Stimulated activated CD8-positive, alpha-beta memory T cell treated with anti-CD3 and anti-CD28 coated beads, Interleukin-4, amount 100 ng/mL, for 1 hour (primary cell): Measurements from ENCODE around the gene PLAGL1.

ENCODE experiments used
- DNase-seq, 2 donors: peaks; one replicate each; pipeline ENCODE4 v3.0.0-alpha.2; 2020; ENCODE audit warnings: low read depth in 2 of 2, low spot score in 1 of 2

The PLAGL1 gene

DNA sequence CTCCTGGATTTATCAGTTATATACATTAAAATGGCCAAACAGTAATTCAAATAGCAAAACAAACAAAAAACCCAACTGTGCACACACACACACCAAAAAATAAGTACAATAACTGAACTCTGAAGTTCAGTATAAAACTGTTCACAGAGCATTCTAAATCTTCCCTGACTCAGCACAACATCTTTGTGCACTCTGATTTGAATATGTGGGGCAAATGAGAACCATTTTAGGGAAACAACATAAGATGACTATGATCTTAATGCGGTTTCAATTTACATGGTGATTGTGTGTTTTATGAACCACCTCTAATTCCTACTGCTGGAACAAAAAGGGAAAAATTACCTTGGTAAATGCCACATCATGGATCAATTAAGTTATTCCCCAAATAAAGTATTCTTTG lies 41.7 kb downstream of the PLAGL1 start:
- no peak for DNase-seq

DNA sequence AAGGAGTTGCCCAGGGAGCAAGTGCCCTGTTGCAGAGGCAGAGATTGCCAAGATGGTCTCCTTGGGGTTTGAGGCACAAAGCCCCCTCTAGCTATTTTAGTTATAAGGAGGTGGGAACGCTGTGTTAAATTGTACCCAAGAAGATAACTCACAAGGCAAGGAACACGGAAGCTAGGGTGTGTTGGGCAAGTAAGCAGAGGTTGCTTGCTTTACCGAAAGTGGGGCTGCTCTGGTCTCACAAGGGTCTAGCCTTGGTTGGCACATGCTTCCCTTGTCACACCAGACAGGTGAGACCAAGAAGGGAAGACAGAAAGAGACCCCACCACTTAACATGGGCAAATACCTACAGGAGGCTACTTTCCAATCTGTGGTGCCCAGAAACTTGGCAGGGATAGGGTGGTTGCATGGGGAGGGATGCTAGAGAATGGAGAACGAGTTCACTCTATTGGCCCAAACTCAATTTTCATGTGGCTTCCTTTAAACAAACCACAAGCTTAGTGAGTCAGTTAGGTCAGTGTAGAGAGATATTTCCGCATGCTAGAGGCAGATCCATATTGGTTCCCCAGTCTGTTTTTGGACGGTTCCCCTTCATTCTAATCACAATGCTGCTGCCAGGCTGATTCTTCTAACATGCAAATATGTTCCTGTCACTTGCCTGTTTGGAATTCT lies 42.4 kb downstream of the PLAGL1 start:
- DNase-seq = no peak

DNA sequence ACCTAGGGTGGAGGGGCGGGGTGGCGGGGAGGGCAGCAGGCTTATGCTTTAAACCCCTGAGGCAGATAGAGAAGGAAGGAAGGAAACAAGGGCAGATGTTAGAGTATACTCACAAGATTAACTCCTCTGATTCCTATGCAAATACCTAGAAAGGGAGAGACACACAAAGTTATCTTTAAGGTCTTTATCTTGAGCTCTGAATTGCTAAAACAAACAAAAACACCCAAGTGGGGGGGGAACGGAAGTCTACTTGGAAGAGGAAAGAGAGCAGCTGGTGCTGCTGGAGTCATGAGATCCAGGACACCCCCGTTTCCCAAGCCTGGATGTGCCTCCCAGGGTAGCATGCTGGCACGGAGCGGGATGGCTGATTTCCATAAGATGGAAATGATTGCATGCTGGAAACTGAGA lies 43.4 kb downstream of the PLAGL1 start:
- DNase-seq = no peak

DNA sequence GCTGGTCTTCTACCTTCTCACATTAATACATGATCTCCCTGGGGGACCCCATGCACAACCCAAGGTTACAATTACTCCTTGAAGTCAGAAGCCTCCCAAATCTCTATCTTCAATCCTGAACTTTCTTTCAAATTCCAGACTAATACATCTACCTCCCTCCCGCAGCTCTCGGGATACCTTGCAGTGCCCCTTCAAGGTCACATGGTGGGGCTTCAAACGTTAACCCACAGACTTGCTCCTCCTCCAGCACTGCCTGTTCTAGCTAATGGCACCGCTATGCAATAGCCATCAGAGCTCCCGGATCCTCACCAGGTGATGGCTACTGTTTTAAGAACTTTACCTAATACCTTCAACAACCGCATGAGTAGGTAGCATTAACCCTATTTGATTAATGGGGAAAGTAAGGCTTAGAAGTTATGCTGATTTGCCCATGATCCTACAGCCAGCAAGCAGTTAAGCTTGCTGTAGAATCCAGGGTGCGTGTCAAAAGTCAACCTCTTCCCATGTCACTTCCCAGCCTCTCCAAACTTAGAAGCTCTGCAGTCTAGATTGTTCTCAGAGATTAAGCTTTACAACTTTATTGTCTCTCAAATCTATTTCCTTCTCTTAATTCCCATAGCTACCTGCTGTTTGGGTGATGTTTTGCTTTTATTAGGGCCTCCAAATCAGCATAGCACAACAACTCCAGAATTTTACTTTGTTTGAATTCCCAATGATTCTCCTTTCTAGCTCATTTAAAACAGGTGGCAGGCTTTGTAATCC lies 44.7 kb downstream of the PLAGL1 start:
- no peak for DNase-seq

DNA sequence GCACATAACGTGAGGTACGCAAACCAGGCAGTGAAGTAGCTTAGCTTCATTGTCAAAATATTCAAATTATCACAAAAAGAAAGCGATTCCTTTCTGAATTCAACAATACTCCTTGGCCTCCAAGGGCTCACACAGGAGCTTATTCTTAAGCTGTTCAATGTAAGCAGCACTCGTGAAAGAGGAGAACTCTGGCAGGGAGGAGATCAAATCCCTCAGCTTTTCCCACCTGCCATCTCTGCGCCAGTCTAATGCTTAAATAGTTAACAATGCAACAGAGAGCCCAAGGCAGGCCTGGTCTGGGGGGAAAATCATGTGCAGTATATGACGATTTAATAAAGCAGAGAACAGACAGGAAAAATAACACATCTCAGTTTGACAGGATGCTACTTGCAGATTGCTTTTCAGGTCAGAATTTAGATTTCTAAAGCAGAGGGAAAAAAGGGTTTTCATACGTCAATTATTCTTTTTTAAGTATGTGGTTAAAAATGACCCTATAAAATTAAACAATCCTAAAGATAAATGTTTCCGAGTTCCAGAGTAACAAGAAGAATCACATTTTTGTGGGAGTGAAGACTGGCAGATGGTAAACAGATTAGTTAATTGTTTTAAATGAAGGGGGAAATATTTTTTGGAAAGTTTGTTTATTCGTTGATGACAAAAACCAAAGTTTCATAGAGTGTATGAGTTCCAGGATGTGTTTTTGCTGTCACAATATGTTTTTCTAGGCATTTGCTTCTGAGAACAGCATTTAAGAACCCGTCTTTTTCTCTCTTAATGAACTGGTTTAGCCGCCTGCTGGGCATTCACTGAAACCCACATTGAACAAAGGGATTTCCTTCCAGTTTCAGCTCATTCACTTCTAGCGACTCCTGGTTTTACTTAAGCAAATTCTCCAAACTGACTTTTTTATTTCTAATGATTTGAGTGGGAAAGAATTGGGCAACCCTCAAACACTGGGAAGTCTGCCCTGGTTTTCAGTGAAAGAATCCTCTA lies 45.9 kb downstream of the PLAGL1 start:
- DNase-seq = no peak

DNA sequence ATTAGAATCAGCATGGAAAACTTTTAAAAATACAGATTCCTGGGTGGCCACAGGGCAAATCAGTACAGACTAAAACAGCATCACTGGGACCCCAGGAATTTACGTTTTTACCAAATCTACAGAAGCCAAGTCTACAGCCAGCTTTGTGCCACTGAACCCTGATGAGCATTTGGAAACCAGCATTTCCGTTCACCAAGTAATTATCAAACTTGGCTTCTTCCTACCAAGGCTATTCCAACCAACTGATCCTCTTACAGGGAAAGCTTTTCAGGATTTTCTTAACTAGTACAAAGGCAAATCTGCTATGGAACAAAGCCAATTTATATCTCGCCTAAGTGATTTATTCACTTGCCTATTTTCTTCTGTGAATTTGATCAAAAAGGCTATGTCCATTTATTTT lies 47.0 kb downstream of the PLAGL1 start:
- DNase-seq = no peak

DNA sequence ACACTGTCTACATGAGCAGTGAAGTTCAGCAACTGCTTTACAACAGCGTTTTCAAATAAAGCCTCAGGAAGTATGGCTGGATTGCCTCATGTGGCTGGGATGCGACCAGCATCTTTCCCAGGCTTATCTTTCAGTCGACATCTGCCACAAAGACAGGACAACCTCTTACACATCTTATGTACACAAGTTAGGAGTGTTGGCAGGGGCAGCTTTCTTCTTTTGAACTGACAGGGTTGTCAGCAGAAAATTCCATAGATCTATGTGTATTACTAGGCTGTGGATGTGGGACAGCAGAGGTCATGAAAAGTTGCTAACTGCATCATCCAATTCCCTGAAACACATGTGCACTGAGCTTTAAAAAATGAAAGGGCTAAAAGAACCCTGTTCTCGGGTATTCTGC lies 48.1 kb downstream of the PLAGL1 start:
- DNase-seq = no peak

DNA sequence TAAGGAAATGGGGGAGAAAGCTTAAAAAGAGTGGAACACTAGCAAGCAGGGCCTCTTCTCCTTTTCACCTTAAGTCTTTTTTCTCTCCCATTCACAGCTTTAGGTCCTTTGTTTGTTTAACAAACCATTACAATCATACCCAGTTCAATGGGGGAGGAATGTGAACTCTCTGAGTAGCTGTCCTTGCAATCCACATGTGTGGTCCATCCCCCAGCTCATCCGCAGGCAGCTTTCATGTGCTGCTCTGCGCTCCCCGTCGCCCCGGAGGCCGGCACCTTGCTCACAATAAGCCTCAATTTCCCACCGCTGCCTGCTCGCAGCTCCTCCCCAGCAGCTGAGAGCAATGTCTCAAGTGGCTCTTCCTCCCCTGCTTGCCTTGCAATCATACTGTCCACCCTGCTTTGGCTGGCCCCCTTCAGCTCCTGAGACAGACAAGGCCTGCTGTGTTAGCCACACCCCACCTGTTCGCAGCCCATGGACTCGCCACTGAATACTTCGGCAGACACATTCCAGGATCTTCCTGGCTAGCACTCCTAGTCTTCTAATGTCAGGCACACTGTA lies 49.1 kb downstream of the PLAGL1 start:
- DNase-seq = no peak

DNA sequence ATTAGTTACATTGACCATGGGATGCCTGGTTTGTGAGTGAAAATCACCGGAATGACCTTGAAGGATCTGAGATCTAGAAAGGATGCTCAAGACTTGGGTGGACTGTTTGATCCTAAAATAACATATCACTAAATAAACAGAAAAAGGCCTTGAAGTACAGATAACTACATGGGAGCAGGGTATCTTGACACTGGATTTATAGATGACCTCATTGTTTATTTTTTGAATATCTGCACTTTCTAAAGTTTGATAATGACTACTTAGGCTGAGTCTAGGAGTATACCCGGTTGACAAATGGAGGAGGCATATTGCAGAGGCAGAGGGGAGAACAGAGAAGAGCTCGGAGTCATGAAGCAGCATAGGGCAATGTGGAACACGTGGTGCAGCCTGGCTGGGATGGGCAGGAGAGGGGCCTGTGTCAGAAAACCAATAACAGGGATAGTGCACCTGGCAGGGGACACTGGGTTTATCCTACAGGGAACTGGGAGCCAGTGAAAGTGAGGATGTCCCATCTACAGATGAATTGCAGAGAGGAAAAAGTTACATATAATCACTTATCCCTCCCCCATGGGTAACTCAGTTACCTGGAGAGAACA lies 50.3 kb downstream of the PLAGL1 start:
- no peak for DNase-seq

DNA sequence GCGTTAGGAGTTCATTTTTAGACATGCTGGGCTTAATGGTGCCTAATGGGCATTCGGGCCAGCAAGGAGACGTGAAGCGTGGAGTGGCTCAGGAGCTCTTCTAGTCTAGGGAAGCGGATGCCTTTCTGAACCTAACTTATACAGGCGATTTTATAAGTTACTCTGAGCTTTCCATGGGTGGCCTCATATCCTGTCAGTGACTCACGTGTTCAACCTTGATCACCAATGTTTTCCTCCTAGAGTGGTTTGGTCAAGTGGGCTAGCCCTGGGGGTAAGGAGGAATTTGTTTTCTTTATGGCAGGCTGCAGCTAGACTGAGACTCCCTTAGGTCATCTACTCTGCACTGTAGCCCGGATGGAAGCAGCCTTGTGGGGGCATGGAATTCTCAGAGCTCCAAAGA lies 52.1 kb downstream of the PLAGL1 start:
- no peak for DNase-seq

DNA sequence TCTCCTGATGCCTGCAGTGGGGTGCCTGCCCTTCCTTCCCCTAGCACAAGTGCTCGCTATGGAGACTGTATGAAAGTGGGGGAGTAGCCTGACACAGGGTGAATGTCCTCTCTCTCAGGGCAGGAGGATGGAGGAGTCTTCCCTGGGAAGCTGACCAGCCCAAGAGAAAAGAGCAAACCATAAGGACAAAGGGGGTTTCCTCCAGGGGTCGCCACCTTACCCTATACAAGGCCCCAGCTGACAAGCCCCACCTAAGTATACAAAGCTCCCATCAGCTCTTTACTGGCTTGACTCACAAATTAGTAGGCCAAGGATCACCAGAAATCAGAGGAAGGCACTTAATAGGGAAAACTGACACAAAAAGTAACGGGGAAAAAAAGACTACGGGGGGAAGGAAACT lies 54.1 kb downstream of the PLAGL1 start:
- DNase-seq = no peak

DNA sequence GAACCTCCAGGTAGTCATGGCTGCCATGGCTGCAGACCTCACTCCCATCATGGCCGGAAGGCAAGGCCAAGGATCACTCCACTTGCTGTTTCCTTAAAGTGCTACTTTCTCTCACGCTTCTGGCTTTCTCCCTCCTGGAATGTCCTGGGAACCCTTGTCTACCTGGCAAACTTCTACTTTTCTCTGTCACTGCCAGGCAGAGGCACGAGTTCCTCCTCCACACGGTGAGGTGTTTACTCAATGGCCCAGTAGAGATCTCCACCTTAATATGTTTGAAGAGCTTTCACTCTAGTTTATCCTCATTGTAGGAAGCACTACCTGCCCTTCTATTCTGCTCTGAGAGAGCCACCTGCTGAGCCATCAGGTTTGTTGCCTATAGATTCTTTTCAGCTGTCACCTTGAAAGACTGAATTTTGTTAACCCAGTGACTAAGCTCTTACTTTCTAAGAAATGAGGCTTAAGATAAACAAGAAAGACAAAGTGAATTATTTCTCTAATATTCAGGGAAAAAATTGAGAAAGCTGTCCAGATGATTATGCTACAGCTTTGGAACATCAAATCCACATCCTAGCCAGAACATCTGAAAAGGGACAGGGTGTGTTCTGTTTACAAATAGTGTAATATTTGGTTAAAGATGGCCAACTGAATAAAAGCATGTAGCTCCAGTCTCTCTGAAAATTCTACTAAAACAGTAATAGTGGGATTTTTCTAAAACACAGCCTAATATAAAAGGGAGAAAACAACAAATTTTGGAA lies 54.9 kb downstream of the PLAGL1 start:
- no peak for DNase-seq

DNA sequence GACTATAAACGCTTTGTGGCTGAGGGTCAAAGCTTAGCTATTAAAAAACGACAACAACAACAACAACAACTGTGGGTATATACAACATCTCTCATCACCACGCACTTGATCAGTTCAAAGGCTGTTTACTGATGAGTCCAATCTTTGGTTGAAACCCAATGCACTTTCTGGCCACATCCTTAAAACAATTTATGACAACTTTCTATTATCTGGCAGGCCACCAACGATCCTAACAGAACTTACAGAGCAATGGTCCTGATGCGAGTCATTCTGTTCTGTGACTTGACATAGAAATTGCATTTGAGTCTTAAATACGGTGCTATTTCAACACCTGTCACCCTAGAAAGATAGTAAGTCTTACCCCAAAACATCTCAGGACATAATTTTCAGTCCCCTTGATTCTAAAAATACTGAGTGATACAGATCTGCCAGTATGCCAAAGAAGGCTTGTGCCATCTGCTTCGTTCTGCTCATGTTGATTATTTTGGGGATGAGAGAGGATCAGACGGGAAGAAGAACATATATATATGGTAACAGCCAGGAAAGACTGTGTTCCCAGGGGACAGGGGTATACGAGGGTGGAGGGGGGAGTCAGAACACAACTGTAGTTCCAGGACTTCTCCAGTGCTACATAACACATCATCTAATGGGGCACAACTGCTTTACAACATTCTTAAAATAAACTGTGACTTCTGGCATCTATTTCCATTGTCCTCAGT lies 55.8 kb downstream of the PLAGL1 start:
- no peak for DNase-seq

DNA sequence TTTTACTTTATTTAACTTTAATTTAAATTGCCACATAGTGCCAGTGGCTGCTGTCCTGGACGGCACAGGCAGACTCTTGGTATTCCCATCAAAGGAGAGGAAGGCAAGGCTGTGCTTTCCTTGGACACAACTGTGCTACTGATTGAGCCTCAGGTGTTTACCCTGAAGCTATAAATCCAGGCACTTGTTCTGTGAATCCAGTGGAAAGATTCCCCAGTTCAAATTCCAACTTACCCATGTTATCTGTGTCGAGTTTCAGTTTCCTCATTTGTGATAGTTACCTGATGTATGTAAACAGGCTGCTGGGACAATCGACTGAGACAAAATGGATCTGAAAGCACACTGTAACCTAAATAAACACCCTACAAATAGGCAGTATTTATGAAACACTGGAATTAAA lies 57.2 kb downstream of the PLAGL1 start:
- no peak for DNase-seq

DNA sequence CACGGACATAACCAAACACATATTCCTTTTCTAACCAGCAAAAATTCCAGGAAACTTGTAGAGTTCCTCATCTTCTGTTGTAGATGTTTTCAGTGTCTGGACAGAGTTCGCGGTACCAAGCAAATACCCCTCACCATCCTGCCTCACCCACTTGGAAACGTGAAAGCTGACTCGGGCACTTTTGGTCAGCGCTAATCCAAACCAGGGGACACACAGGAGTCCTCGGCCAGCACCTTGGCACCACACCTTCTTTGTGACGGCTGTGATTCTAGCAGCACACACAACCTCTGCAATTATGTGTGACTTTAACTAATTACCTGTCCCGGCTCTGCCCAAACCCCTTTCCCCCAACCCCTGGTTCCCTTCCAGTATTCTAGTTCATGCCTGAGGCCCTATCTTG lies 58.1 kb downstream of the PLAGL1 start:
- DNase-seq = no peak

DNA sequence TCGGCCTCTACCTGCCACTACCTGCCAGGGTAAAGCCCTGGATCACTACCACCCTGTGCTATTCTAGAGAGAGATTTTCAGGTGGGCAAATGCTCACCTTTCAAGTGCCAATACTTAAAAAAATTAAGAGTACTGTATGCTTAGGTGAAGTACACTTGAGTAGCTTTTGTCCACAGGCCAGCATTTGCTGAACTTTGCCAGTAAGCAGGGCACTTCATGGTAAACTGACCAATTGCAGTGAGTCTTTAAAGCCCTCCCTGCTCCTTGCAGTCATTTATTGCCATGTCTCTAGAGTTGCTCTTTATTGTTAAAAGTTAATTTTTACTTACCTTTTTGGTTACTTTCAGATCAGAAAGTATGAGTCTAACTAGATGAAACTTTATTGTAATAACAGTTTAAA lies 58.5 kb downstream of the PLAGL1 start:
- DNase-seq = no peak

DNA sequence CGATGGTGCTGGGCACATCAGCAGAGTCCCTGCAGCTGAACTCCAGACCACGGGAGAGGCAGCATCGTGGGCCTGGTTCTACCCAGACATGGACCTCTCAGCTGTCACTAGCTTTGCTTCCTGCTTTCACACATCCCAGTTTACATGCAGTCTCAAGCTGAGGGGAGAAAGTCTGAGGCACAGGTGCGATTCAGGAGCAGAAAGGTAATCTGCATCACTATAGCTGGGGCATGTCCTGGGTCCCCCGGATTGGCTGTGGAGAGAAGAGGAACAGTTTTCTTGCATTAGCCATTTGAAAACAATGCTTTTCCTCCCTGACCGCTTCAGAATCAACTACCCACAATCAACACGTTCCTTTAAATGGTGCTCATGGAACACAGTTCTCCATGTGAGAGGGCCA lies 59.9 kb downstream of the PLAGL1 start:
- DNase-seq = no peak

DNA sequence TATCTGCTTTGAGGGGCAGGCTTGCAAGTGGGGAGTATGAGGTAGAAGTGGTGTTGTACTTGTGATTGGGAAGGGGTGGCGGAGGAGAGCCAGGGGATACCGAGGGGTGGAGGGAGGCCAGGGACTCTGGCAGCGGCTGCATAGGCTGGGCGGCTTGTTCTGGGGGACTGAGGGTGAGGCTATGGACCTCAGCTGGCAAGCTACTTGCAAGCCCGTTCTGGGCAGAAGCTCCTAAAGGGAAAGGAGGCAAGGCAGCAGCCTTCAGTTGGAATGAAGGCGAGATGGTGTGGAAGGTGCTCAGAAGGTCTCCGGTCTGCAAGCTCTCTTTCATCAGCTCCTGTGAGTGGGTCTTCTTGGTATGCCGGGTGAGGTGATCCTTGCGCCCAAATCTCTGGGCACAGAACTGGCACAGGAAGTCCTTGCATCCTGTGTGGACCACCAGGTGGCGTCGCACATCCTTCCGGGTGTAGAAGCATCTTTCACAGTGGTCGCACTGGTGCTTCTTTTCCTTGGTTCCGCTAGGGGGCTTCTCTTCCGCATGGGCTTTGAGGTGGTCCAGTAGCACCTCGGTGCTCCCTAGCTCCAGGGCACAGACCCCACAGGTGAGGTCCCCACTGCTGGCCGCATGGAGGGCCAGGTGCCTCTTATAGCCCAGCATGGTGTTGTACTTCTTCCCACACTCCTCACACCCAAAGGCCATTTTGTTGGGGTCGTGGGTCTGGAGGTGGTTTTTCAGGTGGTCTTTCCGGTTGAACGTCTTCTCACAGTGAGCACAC lies 66.0 kb downstream of the PLAGL1 start:
- peak in 1 of 2 donors; percentile 39 for DNase-seq
